HEK293 (cell line): ENCODE data around the gene FLOT2.

Experiments
- CTCF ChIP-seq: fragments of 450-650 bp; formaldehyde crosslinking; IDR thresholded peaks from 2 replicates; pipeline ENCODE4 v1.5.1; 2016; ENCODE audit warnings: missing biosample characterization, missing genetic modification characterization
- REST ChIP-seq: fragments of 450-650 bp; formaldehyde crosslinking; IDR thresholded peaks from 2 replicates; pipeline ENCODE4 v1.5.1; 2016; ENCODE audit warnings: missing biosample characterization, missing genetic modification characterization
- YY1 ChIP-seq: fragments of 450-650 bp; formaldehyde crosslinking; IDR thresholded peaks from 2 replicates; pipeline ENCODE4 v1.5.1; 2018; ENCODE audit warnings: missing biosample characterization, missing genetic modification characterization
- ZNF513 ChIP-seq: fragments of 450-650 bp; IDR thresholded peaks from 2 replicates; pipeline ENCODE4 v1.5.1; 2018; ENCODE audit warnings: missing biosample characterization, missing genetic modification characterization
- ZNF639 ChIP-seq: fragments of 450-650 bp; formaldehyde crosslinking; IDR thresholded peaks from 2 replicates; pipeline ENCODE4 v1.5.1; 2016; ENCODE audit warnings: missing biosample characterization, missing genetic modification characterization

- TF ChIP-seq ZNF639 (no peak), CTCF (tag by site-specific recombination) (no peak), REST (tag by site-specific recombination) (no peak), YY1 (tag by site-specific recombination) (no peak), ZNF513 (tag by site-specific recombination) (no peak)
Measured at GRCh38 chr17:28920201-28920600, 22.7 kb upstream of the FLOT2 start.
